Mesothelial cell of epicardium (in vitro differentiated cells): ENCODE data around the gene CARS2. TPM values are rescaled to one million over a fixed set of nuclear protein-coding genes. Genes with fewer than 3 reads are reported as not detected.
A peak's percentile ranks its signal among the peaks of the same experiment; 100 is the strongest.

ENCODE experiments used
- DNase-seq, 2 experiments: peaks; one replicate each; pipeline ENCODE4 v3.0.0; 2021; ENCODE audit warnings: low spot score in 2 of 2; ENCODE audit not compliant: unreplicated experiment in 2 of 2
- H3K27ac Mint-ChIP-seq: 2 replicates; pipeline ENCODE4 v1.8.0; 2021; ENCODE audit warnings: mixed read lengths
- H3K27me3 Mint-ChIP-seq: 2 replicates; pipeline ENCODE4 v1.8.0; 2021; ENCODE audit warnings: low read depth, mixed read lengths
- H3K36me3 Mint-ChIP-seq: 2 replicates; pipeline ENCODE4 v1.8.0; 2021; ENCODE audit warnings: mixed read lengths
- H3K4me1 Mint-ChIP-seq: 2 replicates; pipeline ENCODE4 v1.8.0; 2021; ENCODE audit warnings: mixed read lengths
- H3K4me3 Mint-ChIP-seq: 2 replicates; pipeline ENCODE4 v1.8.0; 2021; ENCODE audit warnings: mild to moderate bottlenecking, moderate library complexity, mixed read lengths
- H3K9me3 Mint-ChIP-seq: 2 replicates; pipeline ENCODE4 v1.8.0; 2021; ENCODE audit warnings: mixed read lengths
- total RNA-seq: library from RNA; stranded (reverse); gene quantifications from 3 replicates; pipeline ENCODE4 v1.2.1, GENCODE V29; 2021
- TF ChIP-seq, protein P1 (sequence below): fragments of 200-600 bp; sonication (generic); IDR thresholded peaks from one replicate; pipeline ENCODE4 v1.5.0; 2021; ENCODE audit warnings: antibody characterized with exemption; ENCODE audit not compliant: unreplicated experiment

CARS2 gene
- total RNA-seq, 1 donor from 2014 or later, result 89.1 TPM

DNA sequence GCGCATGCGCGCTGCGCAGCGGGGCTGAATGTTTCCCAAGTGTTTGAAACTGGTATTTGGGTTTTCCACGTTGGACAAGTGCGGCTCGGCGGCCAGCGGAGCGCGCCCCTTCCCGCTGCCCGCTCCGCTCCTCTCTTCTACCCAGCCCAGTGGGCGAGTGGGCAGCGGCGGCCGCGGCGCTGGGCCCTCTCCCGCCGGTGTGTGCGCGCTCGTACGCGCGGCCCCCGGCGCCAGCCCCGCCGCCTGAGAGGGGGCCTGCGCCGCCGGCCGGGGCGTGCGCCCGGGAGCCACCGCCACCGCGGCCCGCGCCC lies 7.7 kb upstream of the CARS2 start, which contains the start of gene ING1:
Gene ING1, plus strand, starts transcription at position 59 of the 311 bp plus-strand sequence. CDS start 450 bp downstream, outside the sequence.
- H3K36me3 Mint-ChIP-seq, result no peaks in the 10 kb centered on the region
- TF ChIP-seq, protein P1, sequence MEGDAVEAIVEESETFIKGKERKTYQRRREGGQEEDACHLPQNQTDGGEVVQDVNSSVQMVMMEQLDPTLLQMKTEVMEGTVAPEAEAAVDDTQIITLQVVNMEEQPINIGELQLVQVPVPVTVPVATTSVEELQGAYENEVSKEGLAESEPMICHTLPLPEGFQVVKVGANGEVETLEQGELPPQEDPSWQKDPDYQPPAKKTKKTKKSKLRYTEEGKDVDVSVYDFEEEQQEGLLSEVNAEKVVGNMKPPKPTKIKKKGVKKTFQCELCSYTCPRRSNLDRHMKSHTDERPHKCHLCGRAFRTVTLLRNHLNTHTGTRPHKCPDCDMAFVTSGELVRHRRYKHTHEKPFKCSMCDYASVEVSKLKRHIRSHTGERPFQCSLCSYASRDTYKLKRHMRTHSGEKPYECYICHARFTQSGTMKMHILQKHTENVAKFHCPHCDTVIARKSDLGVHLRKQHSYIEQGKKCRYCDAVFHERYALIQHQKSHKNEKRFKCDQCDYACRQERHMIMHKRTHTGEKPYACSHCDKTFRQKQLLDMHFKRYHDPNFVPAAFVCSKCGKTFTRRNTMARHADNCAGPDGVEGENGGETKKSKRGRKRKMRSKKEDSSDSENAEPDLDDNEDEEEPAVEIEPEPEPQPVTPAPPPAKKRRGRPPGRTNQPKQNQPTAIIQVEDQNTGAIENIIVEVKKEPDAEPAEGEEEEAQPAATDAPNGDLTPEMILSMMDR, result no peak
- peak within 1 kb of the TSS; percentile 99 for H3K27ac Mint-ChIP-seq
- peak within 1 kb of the TSS; percentile 98 for H3K4me3 Mint-ChIP-seq
- H3K9me3 Mint-ChIP-seq, result no peaks in the 10 kb centered on the region
- DNase-seq, result no peak
- peaks cover 27% of the 10 kb centered on the region for H3K4me1 Mint-ChIP-seq
- H3K27me3 Mint-ChIP-seq, result no peaks in the 10 kb centered on the region

DNA sequence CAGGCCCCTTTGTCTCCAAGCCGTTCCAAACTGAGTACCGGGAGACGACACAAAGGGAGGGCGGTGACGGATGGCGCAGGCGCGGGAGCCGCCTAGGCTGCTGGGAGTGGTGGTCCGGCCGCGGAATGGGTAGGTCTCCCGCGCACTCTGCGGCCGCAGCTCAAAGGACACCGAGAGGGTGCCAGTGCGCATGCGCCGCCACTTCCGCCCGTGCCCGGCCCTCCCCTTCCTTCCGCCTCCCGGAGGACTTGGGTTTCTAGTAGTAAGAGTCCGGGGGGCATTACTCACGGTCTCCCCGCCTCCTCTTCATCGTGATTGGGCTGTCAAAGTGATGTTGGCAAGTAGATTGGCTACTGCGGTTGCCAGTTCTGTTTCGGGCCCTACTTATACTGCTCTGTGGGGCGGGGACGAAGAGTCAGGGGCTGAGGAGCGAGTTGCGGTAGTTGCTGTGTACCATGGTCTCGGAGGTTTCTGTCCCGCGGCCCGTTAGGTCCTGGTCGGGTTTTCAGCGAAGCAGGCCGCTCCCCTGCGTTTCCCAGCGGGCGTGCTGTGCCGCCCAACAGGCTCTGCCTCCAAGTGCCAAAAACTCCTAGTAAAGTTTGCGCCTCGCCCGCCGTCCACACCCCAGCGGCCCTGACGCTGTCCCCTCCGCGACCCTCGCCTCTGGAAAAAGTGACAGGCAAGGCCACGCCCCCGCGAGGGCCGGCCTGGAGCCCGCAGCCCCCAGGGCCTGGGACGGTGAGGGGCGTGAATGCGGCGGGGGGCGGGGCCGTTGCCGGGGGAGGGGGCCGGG lies 7.1 kb upstream of the CARS2 start:
- DNase-seq, result peak; percentile 99 to 100
- peaks cover 25% of the 10 kb centered on the region for H3K4me1 Mint-ChIP-seq
- no peaks in the 10 kb centered on the region for H3K27me3 Mint-ChIP-seq
- no peaks in the 10 kb centered on the region for H3K9me3 Mint-ChIP-seq
- peak overlapping the region; percentile 98 for H3K4me3 Mint-ChIP-seq
- TF ChIP-seq, protein P1, result no peak
- H3K36me3 Mint-ChIP-seq, result no peaks in the 10 kb centered on the region
- H3K27ac Mint-ChIP-seq, result peak overlapping the region; percentile 98

DNA sequence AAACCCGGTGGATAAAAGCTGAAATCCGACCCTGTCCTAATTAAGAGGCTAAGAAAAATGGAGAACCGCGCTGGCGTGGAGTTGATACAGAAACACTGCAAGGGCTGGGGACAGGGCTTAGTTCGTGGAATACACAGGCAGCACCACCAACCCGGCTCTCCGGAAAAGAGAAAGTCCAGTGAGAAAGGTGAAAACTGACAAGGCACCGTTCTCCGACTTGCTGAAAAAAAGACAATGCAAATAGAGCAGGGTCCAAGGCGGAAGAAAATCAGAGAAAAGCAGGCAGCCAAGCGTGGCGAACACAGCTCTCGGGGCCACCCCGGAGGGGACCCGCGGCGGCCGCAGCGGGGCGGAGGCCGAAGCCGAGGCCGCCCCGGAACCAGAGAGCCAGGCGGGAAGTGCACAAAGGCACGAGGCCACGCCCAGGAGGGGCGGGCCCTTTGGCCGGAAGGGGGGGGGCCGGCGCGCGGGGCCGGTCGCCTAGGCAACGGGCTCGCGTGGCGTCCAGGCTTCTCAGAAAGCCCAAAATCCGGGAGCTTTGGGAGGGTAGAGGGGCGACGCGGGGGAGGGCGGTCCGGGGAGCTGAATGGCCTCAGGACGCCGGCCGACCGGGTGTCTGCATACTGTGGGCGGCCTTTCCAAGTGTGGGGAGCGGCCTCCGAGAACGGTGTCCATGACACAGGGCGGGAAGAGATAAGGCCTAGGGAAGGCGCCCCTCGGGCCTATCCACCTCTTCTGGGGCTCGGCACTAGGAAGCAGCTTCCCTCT lies 6.3 kb upstream of the CARS2 start:
- Mint-ChIP-seq H3K4me3 (peak overlapping the region; percentile 98), H3K9me3 (no peaks in the 10 kb centered on the region), H3K27ac (peak overlapping the region; percentile 99), H3K4me1 (peaks cover 17% of the 10 kb centered on the region), H3K27me3 (no peaks in the 10 kb centered on the region), H3K36me3 (no peaks in the 10 kb centered on the region)
- DNase-seq, result peak; percentile 71 to 79
- TF ChIP-seq, protein P1, result no peak

DNA sequence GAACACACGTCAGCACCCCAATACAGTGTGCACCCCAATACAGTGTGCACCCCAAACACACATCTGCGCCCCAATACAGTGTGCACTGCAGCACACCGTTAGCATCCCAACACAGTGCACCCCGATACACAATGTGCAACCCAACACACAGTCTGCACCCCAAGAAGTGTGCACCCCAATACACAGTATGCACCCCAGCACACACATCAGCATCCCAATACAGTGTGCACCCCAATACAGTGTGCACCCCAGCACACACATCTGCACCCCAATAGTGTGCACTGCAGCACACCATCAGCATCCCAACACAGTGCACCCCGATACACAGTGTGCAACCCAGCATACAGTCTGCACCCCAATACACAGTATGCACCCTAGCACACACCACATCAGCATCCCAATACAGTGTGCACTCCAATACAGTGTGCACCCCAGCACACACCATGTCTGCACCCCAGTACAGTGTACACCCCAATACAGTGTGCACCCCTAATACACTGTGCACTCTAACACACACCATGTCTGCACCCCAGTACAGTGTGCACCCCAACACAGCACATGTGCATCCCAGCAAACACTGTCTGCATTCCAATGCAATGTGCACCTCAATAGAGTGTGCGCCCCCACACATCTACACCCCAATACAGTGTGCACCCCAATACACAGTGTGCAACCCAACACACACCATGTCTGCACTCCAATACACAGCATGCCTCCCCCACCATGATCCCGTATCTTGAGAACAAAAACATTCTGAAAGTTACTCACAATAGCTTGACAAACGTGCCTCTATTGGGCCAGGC lies 855 bp upstream of the CARS2 start:
- H3K36me3 Mint-ChIP-seq, result peaks cover 4% of the 10 kb centered on the region
- H3K9me3 Mint-ChIP-seq, result no peaks in the 10 kb centered on the region
- DNase-seq, result no peak
- H3K4me1 Mint-ChIP-seq, result peaks cover 38% of the 10 kb centered on the region
- H3K27ac Mint-ChIP-seq, result peak overlapping the region; percentile 86
- no peaks in the 10 kb centered on the region for H3K27me3 Mint-ChIP-seq
- TF ChIP-seq, protein P1, result no peak
- peak overlapping the region; percentile 69 for H3K4me3 Mint-ChIP-seq

DNA sequence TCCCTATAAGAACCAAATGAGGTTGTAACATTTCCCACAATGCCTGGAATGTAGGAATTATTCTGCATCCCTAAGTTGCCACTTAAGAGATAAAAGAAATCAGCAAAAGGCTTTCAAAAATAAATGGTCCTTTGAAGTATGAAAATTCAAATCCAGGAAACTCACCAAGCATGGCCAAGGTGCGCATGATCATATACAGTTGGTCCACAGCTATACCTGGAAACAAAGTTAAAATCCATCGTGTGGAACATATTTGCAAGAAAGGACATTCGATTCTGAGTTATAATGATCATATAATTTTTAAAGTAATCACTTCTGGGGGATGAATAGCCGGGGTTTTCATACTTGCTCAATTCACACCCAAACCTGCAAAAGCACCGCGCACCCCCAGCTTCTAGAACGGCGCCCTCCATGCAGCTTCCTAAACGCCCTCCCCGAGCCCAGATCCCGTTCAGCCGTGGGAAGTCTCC lies 525 bp downstream of the CARS2 start:
- DNase-seq, result no peak
- Mint-ChIP-seq H3K36me3 (peaks cover 7% of the 10 kb centered on the region), H3K9me3 (no peaks in the 10 kb centered on the region), H3K4me3 (peak overlapping the region; percentile 86), H3K27ac (peak overlapping the region; percentile 83), H3K4me1 (peaks cover 28% of the 10 kb centered on the region), H3K27me3 (no peaks in the 10 kb centered on the region)
- TF ChIP-seq, protein P1, result no peak
